Measurements from ENCODE around the gene PDGFRB. TPM values are rescaled to one million over a fixed set of nuclear protein-coding genes. Genes with fewer than 3 reads are reported as not detected.

PDGFRB gene
- polyA plus RNA-seq, 1 donor = 115 TPM

DNA sequence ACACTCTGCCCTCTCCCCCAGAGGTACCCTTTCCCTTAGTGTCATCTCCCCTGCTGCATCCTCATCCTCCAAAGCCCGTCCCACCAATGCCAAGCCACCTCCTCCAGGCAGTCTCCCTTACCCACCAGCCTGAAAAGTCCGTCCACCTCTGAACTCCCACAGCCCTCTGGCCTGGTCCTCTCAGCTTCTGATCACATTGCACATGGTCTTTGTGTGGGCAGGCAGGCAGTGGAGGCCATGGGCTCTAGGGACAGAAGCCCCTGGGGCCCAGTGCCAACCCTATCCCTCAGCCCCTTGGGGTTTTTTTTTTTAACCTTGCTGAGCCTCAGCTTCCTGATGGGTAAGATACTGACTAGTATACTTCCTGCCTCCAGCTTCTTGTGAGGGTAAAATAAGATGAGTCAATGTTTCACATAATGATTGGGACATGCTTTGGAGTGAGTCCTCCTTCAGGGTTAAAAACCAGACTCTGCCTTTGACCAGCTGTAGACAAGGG lies 88.7 kb downstream of the PDGFRB start:
- no peak for DNase-seq (ENCODE audit: low read depth)

GRCh38 chr5:150066436-150066835 lies 89.2 kb downstream of the PDGFRB start:
- no peak for DNase-seq (ENCODE audit: low read depth)

DNA sequence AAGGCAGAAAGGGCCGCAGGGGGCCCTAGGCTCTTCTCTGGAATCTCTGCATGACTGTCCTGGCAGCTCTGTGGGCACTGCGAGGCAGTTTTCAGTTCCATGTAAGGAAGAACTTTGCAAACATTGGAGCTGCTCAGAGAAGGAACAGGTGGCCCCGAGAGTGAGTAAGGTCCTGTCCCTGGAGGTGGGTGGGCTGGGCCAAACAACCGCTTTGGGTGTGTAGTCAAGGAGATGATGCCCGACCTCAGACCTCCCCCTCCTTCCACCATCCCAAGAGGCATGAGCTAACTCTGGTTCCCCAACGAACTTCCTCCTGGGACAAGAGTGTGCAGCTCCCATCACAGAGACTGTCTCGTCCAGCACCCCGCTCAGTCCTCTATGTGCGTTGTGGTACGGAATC lies 89.8 kb downstream of the PDGFRB start:
- DNase-seq (ENCODE audit: low read depth) = no peak

DNA sequence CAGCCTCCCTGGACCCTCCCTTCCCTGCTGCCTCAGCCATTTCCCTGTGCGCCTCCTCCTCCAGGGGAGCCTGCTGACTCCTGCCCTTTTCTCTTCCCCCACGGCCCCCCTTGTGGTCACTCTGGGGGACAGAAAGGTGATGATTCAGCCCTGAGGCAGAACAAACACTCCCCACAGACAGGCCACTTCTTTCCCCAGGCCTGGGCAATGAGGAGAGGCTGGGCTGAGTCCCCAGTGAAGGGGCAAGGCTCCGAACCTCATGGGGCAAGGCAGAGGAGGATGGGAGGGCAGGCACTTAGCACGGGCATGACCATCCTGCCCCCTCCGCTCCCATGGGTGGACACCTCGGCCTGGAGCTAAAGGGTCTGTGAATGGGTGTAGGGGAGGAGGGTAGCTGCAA lies 90.3 kb downstream of the PDGFRB start:
- no peak for DNase-seq (ENCODE audit: low read depth)

GRCh38 chr5:150064681-150065220 lies 90.9 kb downstream of the PDGFRB start:
- DNase-seq (ENCODE audit: low read depth) = no peak

Other genes starting within 250 kb of the PDGFRB start
- gene PDE6A, start 211.1 kb downstream of the PDGFRB start, polyA plus RNA-seq (ENCODE audit: insufficient read length) = 0.06 TPM
- gene SLC26A2, start 195.1 kb downstream of the PDGFRB start, polyA plus RNA-seq (ENCODE audit: insufficient read length) = 8.6 TPM
- 2.1 TPM for gene TIGD6, start 155.2 kb downstream of the PDGFRB start, polyA plus RNA-seq (ENCODE audit: insufficient read length)
- 17.5 TPM for gene HMGXB3, start 155.1 kb downstream of the PDGFRB start, polyA plus RNA-seq (ENCODE audit: insufficient read length)
- gene CSF1R, start 69.3 kb downstream of the PDGFRB start, polyA plus RNA-seq (ENCODE audit: insufficient read length) = 22.9 TPM
- 0.24 TPM for gene CDX1, start 10.9 kb upstream of the PDGFRB start, polyA plus RNA-seq (ENCODE audit: insufficient read length)
- gene SLC6A7, start 34.2 kb upstream of the PDGFRB start, polyA plus RNA-seq (ENCODE audit: insufficient read length) = 0.30 TPM
- 96.2 TPM for gene CAMK2A, start 133.9 kb upstream of the PDGFRB start, polyA plus RNA-seq (ENCODE audit: insufficient read length)
- gene ARSI, start 147.1 kb upstream of the PDGFRB start, polyA plus RNA-seq (ENCODE audit: insufficient read length) = 5.7 TPM
- gene TCOF1, start 201.9 kb upstream of the PDGFRB start, polyA plus RNA-seq (ENCODE audit: insufficient read length) = 16.9 TPM

Measured in forelimb muscle (tissue), 1 donor.